Measurements from ENCODE around the gene NXN.
"Not testable (repeated sequence)": the region's sequence is repeated elsewhere in the genome, so short reads cannot be mapped to it uniquely, and the experiment has no call there.

The NXN gene

GRCh38 chr17:869086-869485, 110.5 kb downstream of the NXN start:
- TF ChIP-seq ZFX (IDR thresholded peaks at IDR 0.05; ENCODE audit: borderline replicate concordance), result no peak
- no peak for TF ChIP-seq CTCF (IDR thresholded peaks at IDR 0.05)
- H3K27ac ChIP-seq, result no peak overlapping the region

DNA sequence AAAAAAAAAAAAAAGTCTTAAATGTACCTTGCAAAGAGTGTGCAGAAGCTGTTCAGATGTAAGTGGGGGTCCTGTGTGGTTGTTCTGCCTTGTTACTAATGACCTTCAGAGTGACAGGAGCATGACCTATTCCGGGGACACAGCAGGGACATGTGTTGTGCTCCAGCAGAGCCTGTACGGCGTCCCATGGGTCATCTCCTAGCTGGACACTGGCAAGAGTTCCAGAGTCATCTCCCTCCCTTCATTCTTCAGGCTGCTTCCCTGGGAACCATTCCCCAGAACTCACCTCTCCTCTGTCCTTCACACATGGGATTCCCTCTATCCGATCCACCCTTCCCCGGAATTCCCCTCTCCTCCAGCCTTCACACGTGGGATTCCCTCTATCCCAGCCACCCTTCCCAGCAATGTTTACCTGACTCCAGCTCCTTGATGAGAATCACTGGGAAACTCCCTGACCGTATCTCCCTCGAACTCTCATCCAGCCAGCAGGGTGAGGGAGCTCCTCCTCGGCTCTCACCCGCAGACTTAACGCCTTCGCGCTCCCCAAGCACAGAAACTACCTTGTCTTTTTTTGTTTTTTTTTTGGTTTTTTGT, 111.6 kb downstream of the NXN start:
- TF ChIP-seq CTCF (IDR thresholded peaks at IDR 0.05) (no peak), ZFX (IDR thresholded peaks at IDR 0.05; ENCODE audit: borderline replicate concordance) (no peak)
- no peak overlapping the region for H3K27ac ChIP-seq

DNA sequence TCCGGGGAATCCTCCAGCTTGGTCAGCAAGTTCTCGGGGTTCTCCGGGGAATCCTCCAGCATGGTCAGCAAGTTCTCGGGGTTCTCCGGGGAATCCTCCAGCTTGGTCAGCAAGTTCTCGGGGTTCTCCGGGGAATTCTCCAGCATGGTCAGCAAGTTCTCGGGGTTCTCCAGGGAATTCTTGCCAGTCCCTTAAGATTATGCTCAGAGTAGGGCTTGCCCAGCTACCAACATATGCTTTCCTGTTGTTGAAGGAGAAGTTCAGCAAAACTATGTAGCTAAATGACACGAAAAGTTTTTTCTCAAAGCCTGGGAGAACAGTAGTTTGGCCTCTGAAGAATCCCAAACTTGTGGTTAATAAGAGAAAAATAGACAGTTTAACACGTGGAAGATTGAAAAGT, 112.3 kb downstream of the NXN start:
- H3K27ac ChIP-seq, result not testable (repeated sequence)

- H3K27ac ChIP-seq, result no peak overlapping the region
- TF ChIP-seq ZFX (IDR thresholded peaks at IDR 0.05; ENCODE audit: borderline replicate concordance), result no peak
- no peak for TF ChIP-seq CTCF (IDR thresholded peaks at IDR 0.05)
Measured at GRCh38 chr17:866568-867103, 112.9 kb downstream of the NXN start.

DNA sequence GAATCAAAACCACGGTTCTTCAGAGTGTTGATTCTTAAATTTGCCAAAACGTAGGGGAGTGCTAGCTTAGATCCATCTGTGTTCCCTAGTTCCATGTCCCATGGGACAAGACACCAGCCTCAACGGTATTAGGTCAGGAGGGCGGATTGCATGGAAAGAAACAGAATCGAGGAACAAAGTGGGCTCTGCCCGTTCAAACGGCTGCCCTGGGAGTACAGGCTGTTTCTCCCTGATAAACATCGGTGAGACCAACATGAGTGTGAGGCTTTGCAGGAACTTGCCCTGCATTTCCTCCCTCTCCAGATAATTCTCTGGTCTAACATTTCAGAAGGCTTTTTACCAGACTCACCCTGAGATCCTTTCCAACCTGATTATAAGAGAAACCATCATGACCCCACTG, 115.3 kb downstream of the NXN start:
- TF ChIP-seq ZFX (IDR thresholded peaks at IDR 0.05; ENCODE audit: borderline replicate concordance), result no peak
- no peak for TF ChIP-seq CTCF (IDR thresholded peaks at IDR 0.05)
- H3K27ac ChIP-seq, result no peak overlapping the region

DNA sequence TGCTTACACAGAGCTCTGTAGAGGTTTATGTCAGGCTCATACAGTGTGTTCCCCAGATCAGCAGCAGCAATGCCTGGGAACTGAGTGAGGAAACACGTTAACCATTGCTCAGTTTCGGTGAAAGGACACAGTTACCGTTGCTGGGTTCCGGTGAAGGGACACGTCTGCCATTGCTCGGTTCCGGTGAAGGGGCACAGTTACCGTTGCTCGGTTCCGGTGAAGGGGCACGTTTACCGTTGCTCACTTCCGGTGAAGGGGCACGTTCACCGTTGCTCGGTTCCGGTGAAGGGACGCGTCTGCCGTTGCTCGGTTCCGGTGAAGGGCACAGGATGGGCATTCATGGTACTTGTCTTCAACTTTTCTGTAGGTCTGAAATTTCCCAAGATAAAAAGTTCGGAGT, 115.7 kb downstream of the NXN start:
- no peak overlapping the region for H3K27ac ChIP-seq
- TF ChIP-seq ZFX (IDR thresholded peaks at IDR 0.05; ENCODE audit: borderline replicate concordance) (no peak), CTCF (IDR thresholded peaks at IDR 0.05) (no peak)

DNA sequence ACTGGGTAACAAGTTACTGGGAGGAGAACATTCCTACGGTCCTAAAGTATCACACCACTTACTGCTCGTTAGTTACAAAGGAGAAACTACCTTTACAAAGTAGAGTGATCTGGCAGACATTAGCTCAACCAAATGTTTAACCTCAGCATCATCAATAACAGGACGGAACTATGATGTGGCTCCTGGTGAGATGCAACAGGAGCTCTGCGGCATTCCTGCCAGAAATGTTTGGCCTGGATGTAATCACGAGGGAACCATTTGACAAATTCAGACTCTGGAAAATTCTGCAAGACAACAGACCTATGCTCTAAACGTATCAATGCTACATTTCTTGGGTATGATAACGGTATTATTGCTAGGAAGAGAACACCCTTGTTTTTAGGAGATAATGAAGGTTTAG, 117.0 kb downstream of the NXN start:
- TF ChIP-seq CTCF (IDR thresholded peaks at IDR 0.05), result no peak
- TF ChIP-seq ZFX (IDR thresholded peaks at IDR 0.05; ENCODE audit: borderline replicate concordance), result no peak
- no peak overlapping the region for H3K27ac ChIP-seq

DNA sequence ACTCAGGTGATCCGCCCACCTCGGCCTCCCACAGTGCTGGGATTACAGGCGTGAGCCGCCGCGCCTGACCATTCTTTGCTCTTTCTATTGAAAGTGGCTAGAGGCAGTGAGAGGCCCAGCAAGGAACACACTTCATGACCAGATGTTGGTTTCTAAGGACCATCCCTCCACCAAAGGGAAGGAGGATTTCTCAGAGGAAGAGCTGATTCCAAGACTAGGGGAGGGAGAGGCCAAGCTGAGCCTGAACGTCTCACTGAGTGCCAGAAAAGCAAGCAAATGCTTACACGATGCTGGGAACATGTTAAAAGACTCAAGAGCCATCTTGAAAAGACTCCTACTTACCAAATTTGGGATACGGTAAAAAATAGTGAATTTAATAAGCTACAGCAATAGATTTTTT, 118.2 kb downstream of the NXN start:
- TF ChIP-seq ZFX (IDR thresholded peaks at IDR 0.05; ENCODE audit: borderline replicate concordance), result no peak
- no peak for TF ChIP-seq CTCF (IDR thresholded peaks at IDR 0.05)
- no peak overlapping the region for H3K27ac ChIP-seq
